Nephron progenitor cell (in vitro differentiated cells): Measurements from ENCODE around the gene TNNI3K.

Experiments
- DNase-seq: peaks from one replicate; pipeline ENCODE4 v3.0.0; 2021
- H3K27ac Mint-ChIP-seq: 2 replicates; pipeline ENCODE4 v1.8.0; 2021; ENCODE audit warnings: mild to moderate bottlenecking, moderate library complexity, mixed read lengths
- H3K27me3 Mint-ChIP-seq: 2 replicates; pipeline ENCODE4 v1.8.0; 2021; ENCODE audit warnings: mild to moderate bottlenecking, low read depth, mixed read lengths; ENCODE audit not compliant: poor library complexity
- H3K36me3 Mint-ChIP-seq: 2 replicates; pipeline ENCODE4 v1.8.0; 2021; ENCODE audit warnings: low read depth, mixed read lengths
- H3K4me1 Mint-ChIP-seq: 2 replicates; pipeline ENCODE4 v1.8.0; 2021; ENCODE audit warnings: mixed read lengths
- H3K4me3 Mint-ChIP-seq: 2 replicates; pipeline ENCODE4 v1.8.0; 2021; ENCODE audit warnings: mild to moderate bottlenecking, moderate library complexity, mixed read lengths
- H3K9me3 Mint-ChIP-seq: 2 replicates; pipeline ENCODE4 v1.8.0; 2021; ENCODE audit warnings: mild to moderate bottlenecking, moderate library complexity, mixed read lengths
- TF ChIP-seq, protein P1 (sequence below): fragments of 200-600 bp; sonication (generic); IDR thresholded peaks from 2 replicates; pipeline ENCODE4 v1.5.0; 2021; ENCODE audit warnings: antibody characterized with exemption

Gene TNNI3K

DNA sequence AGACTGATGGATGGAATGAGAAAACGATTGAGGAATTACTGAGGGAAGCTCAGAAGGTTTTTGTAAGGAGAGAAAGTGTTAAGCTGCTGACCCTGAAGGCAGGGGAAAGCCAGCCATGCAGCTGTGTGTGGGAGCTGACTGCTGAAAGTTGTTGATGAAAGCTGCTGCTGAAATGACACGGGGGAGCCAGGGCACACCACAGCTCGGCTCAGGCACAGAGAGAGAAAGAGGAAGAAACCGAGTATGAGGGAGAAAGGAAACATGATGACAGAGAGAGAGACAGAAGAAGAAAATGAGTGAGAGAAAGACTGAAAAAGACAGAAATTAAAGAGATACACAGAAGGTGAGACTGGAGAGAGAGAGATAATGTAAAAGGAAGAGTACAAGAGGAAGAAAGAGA is 161.7 kb downstream of the TNNI3K start:
- Mint-ChIP-seq H3K4me3 (peak overlapping the region; percentile 53), H3K36me3 (no peaks in the 10 kb centered on the region), H3K9me3 (no peaks in the 10 kb centered on the region), H3K4me1 (peaks cover 32% of the 10 kb centered on the region), H3K27ac (peak overlapping the region; percentile 95), H3K27me3 (peaks cover 2% of the 10 kb centered on the region)
- TF ChIP-seq, protein P1, sequence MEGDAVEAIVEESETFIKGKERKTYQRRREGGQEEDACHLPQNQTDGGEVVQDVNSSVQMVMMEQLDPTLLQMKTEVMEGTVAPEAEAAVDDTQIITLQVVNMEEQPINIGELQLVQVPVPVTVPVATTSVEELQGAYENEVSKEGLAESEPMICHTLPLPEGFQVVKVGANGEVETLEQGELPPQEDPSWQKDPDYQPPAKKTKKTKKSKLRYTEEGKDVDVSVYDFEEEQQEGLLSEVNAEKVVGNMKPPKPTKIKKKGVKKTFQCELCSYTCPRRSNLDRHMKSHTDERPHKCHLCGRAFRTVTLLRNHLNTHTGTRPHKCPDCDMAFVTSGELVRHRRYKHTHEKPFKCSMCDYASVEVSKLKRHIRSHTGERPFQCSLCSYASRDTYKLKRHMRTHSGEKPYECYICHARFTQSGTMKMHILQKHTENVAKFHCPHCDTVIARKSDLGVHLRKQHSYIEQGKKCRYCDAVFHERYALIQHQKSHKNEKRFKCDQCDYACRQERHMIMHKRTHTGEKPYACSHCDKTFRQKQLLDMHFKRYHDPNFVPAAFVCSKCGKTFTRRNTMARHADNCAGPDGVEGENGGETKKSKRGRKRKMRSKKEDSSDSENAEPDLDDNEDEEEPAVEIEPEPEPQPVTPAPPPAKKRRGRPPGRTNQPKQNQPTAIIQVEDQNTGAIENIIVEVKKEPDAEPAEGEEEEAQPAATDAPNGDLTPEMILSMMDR = no peak
- peak; percentile 15 for DNase-seq

DNA sequence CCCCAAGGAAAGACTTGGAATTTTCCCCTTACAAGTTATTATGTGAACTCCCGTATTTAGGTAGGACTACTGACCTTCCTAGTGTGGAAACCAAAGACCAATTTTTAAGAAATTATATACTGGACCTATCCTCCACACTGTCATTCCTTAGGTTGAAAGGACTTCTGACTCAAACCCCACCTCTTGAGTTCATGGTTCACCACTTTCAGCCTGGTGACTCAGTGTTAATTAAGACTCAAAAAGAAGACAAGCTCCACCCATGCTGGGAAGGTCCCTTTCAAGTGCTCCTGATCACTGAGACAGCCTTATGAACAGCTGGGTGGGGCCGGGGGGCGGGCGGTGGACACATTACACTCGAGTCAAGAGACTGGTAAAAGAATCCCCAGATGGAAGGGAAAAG is 164.1 kb downstream of the TNNI3K start:
- H3K9me3 Mint-ChIP-seq = no peaks in the 10 kb centered on the region
- no peak for DNase-seq
- peaks cover 23% of the 10 kb centered on the region for H3K4me1 Mint-ChIP-seq
- H3K36me3 Mint-ChIP-seq = no peaks in the 10 kb centered on the region
- TF ChIP-seq, protein P1 = no peak
- no peak overlapping the region for H3K27ac Mint-ChIP-seq
- H3K27me3 Mint-ChIP-seq = peaks cover 2% of the 10 kb centered on the region
- no peak overlapping the region for H3K4me3 Mint-ChIP-seq

DNA sequence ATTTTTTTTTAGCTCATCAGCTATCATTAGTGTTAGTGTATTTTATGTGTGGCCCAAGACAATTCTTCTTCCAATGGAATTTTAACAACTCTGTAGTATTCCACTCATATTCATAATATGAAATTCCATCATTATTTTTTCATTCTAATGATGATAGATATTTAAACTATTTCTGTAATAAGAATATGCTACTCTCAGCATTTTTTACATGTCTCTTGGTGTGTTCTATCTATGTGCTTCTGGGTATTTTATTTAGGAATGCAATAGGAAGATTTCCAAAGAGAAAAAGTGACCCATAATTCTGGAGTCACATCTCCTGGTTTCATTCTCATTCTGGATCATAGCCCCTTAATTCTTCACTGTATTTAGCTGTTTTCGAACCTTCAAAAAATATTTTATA is 167.7 kb downstream of the TNNI3K start:
- Mint-ChIP-seq H3K4me1 (no peaks in the 10 kb centered on the region), H3K27me3 (peaks cover 2% of the 10 kb centered on the region), H3K4me3 (no peak overlapping the region), H3K9me3 (no peaks in the 10 kb centered on the region), H3K27ac (no peak overlapping the region), H3K36me3 (no peaks in the 10 kb centered on the region)
- TF ChIP-seq, protein P1 = no peak
- DNase-seq = no peak

DNA sequence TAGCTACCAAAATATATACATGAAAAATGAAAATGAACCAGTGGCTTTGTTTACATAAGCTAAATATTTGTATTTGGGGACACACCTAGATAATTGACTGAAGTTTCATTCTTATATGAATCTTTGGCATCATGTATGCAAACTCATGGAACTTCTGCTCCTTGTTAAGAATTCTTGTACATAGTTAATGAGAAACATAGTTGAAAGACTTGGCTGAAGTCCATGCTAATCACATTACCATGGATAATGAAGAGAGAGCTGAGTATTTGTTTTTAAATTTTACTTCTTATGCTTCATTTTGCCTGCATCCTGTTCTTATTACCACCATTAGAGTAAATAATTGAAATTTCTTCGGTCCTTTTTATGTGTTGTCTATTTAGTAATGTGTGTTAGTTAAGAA is 168.4 kb downstream of the TNNI3K start:
- no peak for DNase-seq
- H3K27me3 Mint-ChIP-seq = no peaks in the 10 kb centered on the region
- TF ChIP-seq, protein P1 = no peak
- no peaks in the 10 kb centered on the region for H3K9me3 Mint-ChIP-seq
- H3K4me1 Mint-ChIP-seq = no peaks in the 10 kb centered on the region
- no peaks in the 10 kb centered on the region for H3K36me3 Mint-ChIP-seq
- no peak overlapping the region for H3K27ac Mint-ChIP-seq
- H3K4me3 Mint-ChIP-seq = no peak overlapping the region

DNA sequence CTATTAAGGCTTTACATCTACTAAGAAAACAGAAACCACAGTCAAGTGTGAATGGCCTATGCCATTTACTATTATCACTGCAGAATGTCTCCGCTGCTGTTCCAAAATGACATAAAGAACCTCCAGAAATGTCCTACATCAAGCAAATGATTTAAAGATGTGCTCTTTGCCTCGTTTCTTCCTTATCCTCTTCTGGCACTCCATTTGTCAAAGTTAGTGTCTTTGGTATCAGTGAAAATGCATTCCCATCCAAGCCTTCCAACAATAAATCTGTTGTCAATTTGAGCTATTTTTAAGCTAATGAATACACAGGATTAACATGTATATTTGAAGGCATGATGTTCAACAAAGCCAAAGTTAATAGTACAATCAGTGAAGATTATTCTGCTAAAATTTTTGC is 171.6 kb downstream of the TNNI3K start:
- Mint-ChIP-seq H3K4me1 (no peaks in the 10 kb centered on the region), H3K27ac (no peak overlapping the region), H3K4me3 (no peak overlapping the region), H3K9me3 (no peaks in the 10 kb centered on the region), H3K36me3 (no peaks in the 10 kb centered on the region), H3K27me3 (no peaks in the 10 kb centered on the region)
- TF ChIP-seq, protein P1 = no peak
- no peak for DNase-seq

DNA sequence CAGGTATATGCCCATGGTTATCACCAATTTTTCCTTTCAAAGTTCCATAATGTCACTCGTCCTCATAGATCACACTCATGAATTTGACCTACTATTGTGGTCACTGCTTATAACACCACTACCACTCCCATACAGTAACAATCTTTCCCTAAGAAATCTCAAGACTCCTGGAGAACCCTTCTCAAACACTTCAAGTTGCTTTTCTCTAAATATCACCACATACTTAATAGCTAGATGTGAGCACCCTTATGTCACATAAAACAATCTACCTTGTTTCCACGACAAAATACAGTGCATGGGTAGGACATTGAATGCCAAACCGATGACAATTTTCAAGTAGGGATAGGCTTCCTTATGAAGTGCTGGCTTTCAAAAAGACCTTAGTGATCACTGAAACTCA is 172.7 kb downstream of the TNNI3K start:
- DNase-seq = no peak
- TF ChIP-seq, protein P1 = no peak
- Mint-ChIP-seq H3K27me3 (peaks cover 2% of the 10 kb centered on the region), H3K4me1 (no peaks in the 10 kb centered on the region), H3K9me3 (no peaks in the 10 kb centered on the region), H3K27ac (no peak overlapping the region), H3K36me3 (no peaks in the 10 kb centered on the region), H3K4me3 (no peak overlapping the region)
